Stimulated activated CD8-positive, alpha-beta memory T cell treated with anti-CD3 and anti-CD28 coated beads, Interleukin-4, amount 100 ng/mL, for 48 hours (primary cell): Measurements from ENCODE around the gene DNAAF8.
A peak's percentile ranks its signal among the peaks of the same experiment; 100 is the strongest.
"Not testable (repeated sequence)": the region's sequence is repeated elsewhere in the genome, so short reads cannot be mapped to it uniquely, and the experiment has no call there.

ENCODE experiments used
- DNase-seq: peaks from one replicate; pipeline ENCODE4 v3.0.0-alpha.2; 2020

DNAAF8 gene

GRCh38 chr16:4754865-4755264 is 20.5 kb downstream of the DNAAF8 start:
- DNase-seq, result no peak

GRCh38 chr16:4755687-4756086 is 21.4 kb downstream of the DNAAF8 start:
- DNase-seq, result no peak

DNA sequence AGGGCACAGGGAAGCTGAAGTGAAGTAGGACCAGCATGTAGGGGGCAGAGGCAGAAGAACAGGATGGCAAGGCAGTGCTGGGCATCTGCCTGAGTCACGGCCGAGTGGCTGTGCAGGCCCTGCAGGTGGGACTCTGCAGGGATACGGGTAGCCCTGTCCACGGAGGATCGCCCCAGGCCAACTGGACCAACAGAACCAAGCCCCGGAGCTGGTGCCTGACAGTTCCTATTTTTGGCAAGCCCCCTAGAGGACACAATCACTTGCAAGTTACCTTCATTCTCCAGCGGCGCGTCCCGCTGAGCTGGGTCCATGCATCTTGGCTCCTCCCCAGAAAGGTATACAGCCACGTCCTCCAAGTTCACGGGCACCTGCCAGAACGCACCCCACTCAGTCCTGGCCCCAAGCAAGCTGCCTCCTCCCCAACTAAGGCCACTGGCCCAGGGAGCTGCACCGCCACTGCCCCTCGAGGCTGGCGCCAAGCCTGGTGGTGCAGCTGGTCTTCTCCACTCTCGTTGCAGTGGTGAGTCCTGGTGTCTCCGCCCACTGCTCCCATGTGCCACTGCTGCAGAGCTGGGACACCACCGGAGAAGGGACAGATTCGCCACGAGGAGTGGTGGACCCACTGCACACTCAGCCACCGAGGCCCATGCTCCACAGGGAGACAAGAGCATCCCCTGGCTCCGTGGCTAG is 26.0 kb downstream of the DNAAF8 start:
- no peak for DNase-seq

- no peak for DNase-seq
Measured at GRCh38 chr16:4762205-4762604, 27.9 kb downstream of the DNAAF8 start.

- no peak for DNase-seq
Measured at GRCh38 chr16:4763791-4764190, 29.5 kb downstream of the DNAAF8 start.

GRCh38 chr16:4765511-4766474 is 31.5 kb downstream of the DNAAF8 start:
- no peak for DNase-seq

- DNase-seq, result peak; percentile 99
Measured at GRCh38 chr16:4766875-4767628, 32.7 kb downstream of the DNAAF8 start, which contains the start of gene ZNF500. Gene ZNF500 (minus strand): TSS chr16:4767162. CDS start chr16:4765978, 1,184 bp downstream.

DNA sequence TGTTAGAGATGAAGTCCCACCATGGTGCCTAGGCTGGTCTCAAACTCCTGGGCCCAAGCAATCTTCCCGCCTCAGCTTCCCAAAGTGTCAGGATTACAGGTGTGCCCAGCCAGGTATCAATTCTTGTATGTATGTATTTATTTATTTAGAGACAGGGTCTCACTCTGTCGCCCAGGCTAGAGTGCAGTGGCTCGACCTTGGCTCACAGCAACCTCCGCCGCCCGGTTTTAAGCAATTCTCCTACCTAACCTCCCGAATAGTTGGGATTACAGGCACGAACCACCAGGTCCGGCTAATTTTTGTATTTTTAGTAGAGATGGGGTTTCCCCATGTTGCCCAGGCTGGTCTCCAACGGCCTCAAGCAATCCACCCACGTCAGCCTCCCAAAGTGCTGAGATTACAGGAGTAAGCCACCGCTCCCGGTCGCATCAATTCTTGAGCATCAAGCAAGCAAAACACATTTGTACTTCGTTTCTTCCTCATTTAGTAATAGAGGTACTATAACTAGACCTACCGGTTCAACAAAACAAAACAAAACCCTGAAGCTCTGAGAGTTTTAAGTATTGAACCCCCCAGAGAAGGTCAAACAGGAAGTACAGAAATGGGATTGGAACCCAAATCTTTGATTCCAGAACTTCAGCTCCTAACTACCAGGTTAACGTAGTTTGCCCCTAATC is 33.7 kb downstream of the DNAAF8 start:
- DNase-seq, result no peak

DNA sequence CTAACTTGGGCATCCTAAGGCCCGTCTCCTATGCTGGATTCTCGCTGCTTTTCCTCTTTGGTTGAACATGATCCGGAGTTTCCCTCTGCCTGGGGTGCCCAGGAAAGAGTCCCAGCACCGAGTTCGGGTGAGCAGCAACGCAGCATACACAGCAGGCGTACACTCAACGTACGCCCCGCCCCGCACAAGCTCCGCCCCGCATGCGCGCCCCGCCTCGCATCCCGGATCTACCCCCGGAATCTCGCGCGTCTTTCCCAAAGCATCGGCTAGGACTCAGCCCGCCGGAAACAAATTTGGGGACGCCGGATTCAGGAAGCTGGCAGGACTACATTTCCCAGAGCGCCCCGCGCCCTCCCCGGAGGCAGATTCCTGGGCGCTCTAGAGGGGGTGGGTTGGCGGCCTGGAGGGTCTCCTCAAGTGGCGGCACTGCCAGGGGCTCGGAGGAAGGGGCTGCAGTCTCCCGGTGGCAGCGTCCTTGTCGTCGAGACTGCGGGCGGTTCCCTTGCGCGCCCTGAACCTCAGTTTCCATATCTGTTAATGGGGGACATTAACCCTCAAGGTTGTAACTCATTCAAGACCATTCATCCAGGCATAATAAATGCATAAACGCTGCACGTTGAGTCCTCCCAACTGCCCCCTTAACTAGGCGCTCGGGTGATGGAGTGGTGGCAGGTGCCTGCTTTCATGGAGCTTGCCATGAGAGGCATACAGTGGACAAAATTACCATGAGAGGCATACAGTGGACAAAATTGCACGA is 34.4 kb downstream of the DNAAF8 start:
- peak; percentile 97 for DNase-seq

GRCh38 chr16:4769306-4769638 is 34.9 kb downstream of the DNAAF8 start:
- DNase-seq, result no peak

GRCh38 chr16:4771646-4772045 is 37.3 kb downstream of the DNAAF8 start:
- DNase-seq, result no peak

DNA sequence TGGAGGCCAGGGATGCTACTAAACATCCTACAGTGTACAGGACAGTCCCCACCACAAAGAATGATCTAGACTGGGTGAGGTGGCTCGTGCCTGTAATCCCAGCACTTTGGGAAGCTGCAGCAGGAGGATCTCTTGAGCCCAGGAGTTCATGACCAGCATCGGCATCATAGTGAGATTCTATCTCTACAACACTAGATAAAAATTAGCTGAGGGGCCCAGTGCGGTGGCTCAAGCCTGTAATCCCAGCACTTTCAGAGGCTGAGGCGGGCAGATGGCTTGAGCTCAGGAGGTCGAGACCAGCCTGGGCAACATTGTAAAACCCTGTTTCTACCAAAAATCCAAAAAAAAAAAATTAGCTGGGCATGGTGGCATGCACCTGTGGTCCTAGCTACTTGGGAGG is 38.0 kb downstream of the DNAAF8 start:
- no peak for DNase-seq

- DNase-seq, result no peak
Measured at GRCh38 chr16:4775005-4775404, 40.7 kb downstream of the DNAAF8 start.

- DNase-seq, result no peak
Measured at GRCh38 chr16:4776141-4776705, 41.9 kb downstream of the DNAAF8 start.

- DNase-seq, result no peak
Measured at GRCh38 chr16:4777339-4778049, 43.2 kb downstream of the DNAAF8 start.

GRCh38 chr16:4778050-4778392 is 43.7 kb downstream of the DNAAF8 start:
- no peak for DNase-seq

GRCh38 chr16:4780235-4780634 is 45.9 kb downstream of the DNAAF8 start:
- no peak for DNase-seq

GRCh38 chr16:4783251-4783950 is 49.1 kb downstream of the DNAAF8 start:
- no peak for DNase-seq

- DNase-seq, result no peak
Measured at GRCh38 chr16:4783951-4784336, 49.6 kb downstream of the DNAAF8 start.

GRCh38 chr16:4784444-4784987 is 50.2 kb downstream of the DNAAF8 start:
- DNase-seq, result not testable (repeated sequence)
